H1 (cell line): Measurements from ENCODE around the gene RFT1. TPM values are rescaled to one million over a fixed set of nuclear protein-coding genes. Genes with fewer than 3 reads are reported as not detected.

Experiments
- CTCF ChIA-PET: fragments of 300-600 bp; sonication (Branson Sonifier 250); formaldehyde crosslinking; loops from one replicate; lab custom pipeline; 2021; ENCODE audit not compliant: partially characterized antibody; lab: Charles Lee
- POLR2A ChIA-PET: fragments of 300-600 bp; sonication (Branson Sonifier 250); formaldehyde crosslinking; loops from one replicate; lab custom pipeline; 2021; ENCODE audit warnings: inconsistent platforms; ENCODE audit not compliant: partially characterized antibody; lab: Charles Lee
- DNase-seq, 2 experiments: peaks; one replicate each; pipeline versions ENCODE4 v3.0.0 to v3.0.0-alpha.2; 2010 to 2022; ENCODE audit warnings: low spot score in 2 of 2, low read depth in 1 of 2, mixed read lengths in 1 of 2
- FAIRE-seq: peaks from 2 replicates; lab custom pipeline; 2011; peaks lifted over from hg19 to GRCh38; lab: Jason Lieb, UNC
- H2AFZ ChIP-seq: 2 replicates; pipeline ENCODE4 v1.8.1; 2012; ENCODE audit warnings: low read length, inconsistent platforms
- H2AK5ac ChIP-seq: 2 replicates; pipeline ENCODE4 v1.6.1; 2013; ENCODE audit warnings: low read depth, low read length
- H2BK120ac ChIP-seq: replicated peaks from 2 replicates; pipeline ENCODE3; 2013; ENCODE audit warnings: low read depth, low read length, inconsistent platforms
- H2BK12ac ChIP-seq: 2 replicates; pipeline ENCODE4 v1.6.1; 2013; ENCODE audit warnings: low read depth, low read length
- H2BK15ac ChIP-seq: 2 replicates; pipeline ENCODE4 v1.6.1; 2013; ENCODE audit warnings: low read length
- H2BK20ac ChIP-seq: 2 replicates; pipeline ENCODE4 v1.6.1; 2013; ENCODE audit warnings: low read length
- H2BK5ac ChIP-seq: 2 replicates; pipeline ENCODE4 v1.6.1; 2013; ENCODE audit warnings: low read depth, low read length
- H3K14ac ChIP-seq: 2 replicates; pipeline ENCODE4 v1.6.1; 2013; ENCODE audit warnings: inconsistent platforms; ENCODE audit not compliant: insufficient read length
- H3K18ac ChIP-seq: 2 replicates; pipeline ENCODE4 v1.6.1; 2013; ENCODE audit warnings: low read length; ENCODE audit errors: extremely low read depth
- H3K23ac ChIP-seq: 2 replicates; pipeline ENCODE4 v1.6.1; 2013; ENCODE audit warnings: inconsistent platforms; ENCODE audit not compliant: insufficient read length
- H3K23me2 ChIP-seq: 2 replicates; pipeline ENCODE4 v1.6.1; 2013; ENCODE audit warnings: low read depth, low read length
- H3K27ac ChIP-seq: 2 replicates; pipeline ENCODE4 v1.6.1; 2011; ENCODE audit warnings: low read depth, low read length, inconsistent platforms
- H3K27me3 ChIP-seq, 4 experiments: replicated peaks in 1 of 4; 1 replicate in 1 of 4; 2 replicates in 3 of 4; pipeline versions ENCODE4 v1.6.1 to v1.8.1; 2011 to 2013; ENCODE audit warnings: low read length in 3 of 4, mild to moderate bottlenecking in 3 of 4, inconsistent platforms in 2 of 4, mixed read lengths in 2 of 4, moderate library complexity in 1 of 4; ENCODE audit not compliant: control insufficient read depth in 3 of 4, insufficient read depth in 3 of 4; ENCODE audit errors: extremely low read depth in 1 of 4
- H3K36me3 ChIP-seq, 4 experiments: 2 replicates each; pipeline versions ENCODE4 v1.6.1 to v1.8.1; 2011 to 2013; ENCODE audit warnings: mild to moderate bottlenecking in 4 of 4, low read length in 3 of 4, moderate library complexity in 2 of 4, control low read depth in 1 of 4, inconsistent platforms in 1 of 4; ENCODE audit not compliant: insufficient read depth in 4 of 4, control insufficient read depth in 2 of 4
- H3K4ac ChIP-seq: replicated peaks from 2 replicates; pipeline ENCODE3; 2013; ENCODE audit warnings: low read length, low read depth, mixed read lengths, inconsistent platforms; ENCODE audit not compliant: insufficient read length
- H3K4me1 ChIP-seq, 4 experiments: replicated peaks in 1 of 4; 1 replicate in 1 of 4; 2 replicates in 3 of 4; pipeline versions ENCODE4 v1.6.1 to v1.8.1; 2011 to 2013; ENCODE audit warnings: low read length in 3 of 4, inconsistent platforms in 2 of 4, mixed read lengths in 1 of 4; ENCODE audit not compliant: insufficient read depth in 4 of 4, control insufficient read depth in 3 of 4
- H3K4me2 ChIP-seq, 2 experiments: 2 replicates each; pipeline versions ENCODE4 v1.6.1 to v1.8.1; 2011 to 2013; ENCODE audit warnings: low read depth in 2 of 2, low read length in 2 of 2, control low read depth in 1 of 2, inconsistent platforms in 1 of 2, mild to moderate bottlenecking in 1 of 2; ENCODE audit not compliant: insufficient read depth in 1 of 2
- H3K4me3 ChIP-seq, 4 experiments: fragments of 200-600, 300-600 bp in 1 of 4; sonication (generic), shearing (Covaris generic), sonication (Bioruptor Twin) in 1 of 4; 2 replicates each; pipeline versions ENCODE4 v1.5.1 to v1.8.1; 2011 to 2016; ENCODE audit warnings: low read length in 4 of 4, low read depth in 3 of 4, control low read depth in 2 of 4, inconsistent platforms in 2 of 4, mild to moderate bottlenecking in 2 of 4, mixed read lengths in 1 of 4, moderate library complexity in 1 of 4; ENCODE audit not compliant: insufficient read depth in 2 of 4; ENCODE audit errors: extremely low read depth in 1 of 4
- H3K56ac ChIP-seq: replicated peaks from 2 replicates; pipeline ENCODE3; 2013; ENCODE audit warnings: low read depth, mild to moderate bottlenecking, mixed read lengths, low read length, inconsistent platforms; ENCODE audit not compliant: insufficient read length
- H3K79me1 ChIP-seq: 2 replicates; pipeline ENCODE4 v1.6.1; 2013; ENCODE audit warnings: low read depth, low read length, control low read depth
- H3K79me2 ChIP-seq, 2 experiments: 2 replicates each; pipeline versions ENCODE4 v1.6.1 to v1.8.1; 2012 to 2013; ENCODE audit warnings: low read length in 2 of 2, mild to moderate bottlenecking in 2 of 2, inconsistent platforms in 1 of 2; ENCODE audit not compliant: insufficient read depth in 2 of 2, control insufficient read depth in 1 of 2
- H3K9ac ChIP-seq, 4 experiments: replicated peaks in 1 of 4; 1 replicate in 1 of 4; 2 replicates in 3 of 4; pipeline versions ENCODE4 v1.6.1 to v1.8.1; 2011 to 2013; ENCODE audit warnings: low read depth in 3 of 4, low read length in 3 of 4, control low read depth in 2 of 4, mild to moderate bottlenecking in 2 of 4, moderate library complexity in 2 of 4, inconsistent platforms in 1 of 4; ENCODE audit errors: extremely low read depth in 1 of 4
- H3K9me3 ChIP-seq, 2 experiments: 2 replicates each; pipeline versions ENCODE4 v1.6.1 to v1.8.1; 2012 to 2013; ENCODE audit warnings: mild to moderate bottlenecking in 2 of 2, moderate library complexity in 2 of 2, control low read depth in 1 of 2, inconsistent platforms in 1 of 2, low read depth in 1 of 2, low read length in 1 of 2, mixed read lengths in 1 of 2; ENCODE audit not compliant: insufficient read depth in 2 of 2
- H4K20me1 ChIP-seq, 2 experiments: replicated peaks in 1 of 2; 2 replicates each; pipeline versions ENCODE3 to v1.8.1; 2011 to 2013; ENCODE audit warnings: inconsistent platforms in 2 of 2, low read length in 2 of 2, mild to moderate bottlenecking in 1 of 2; ENCODE audit not compliant: insufficient read depth in 2 of 2, control insufficient read depth in 1 of 2
- H4K5ac ChIP-seq: 2 replicates; pipeline ENCODE4 v1.6.1; 2013; ENCODE audit warnings: low read length, low read depth, mixed read lengths, inconsistent platforms; ENCODE audit not compliant: insufficient read length
- H4K8ac ChIP-seq: 2 replicates; pipeline ENCODE4 v1.8.0; 2013; ENCODE audit warnings: mild to moderate bottlenecking, moderate library complexity, low read length, inconsistent platforms; ENCODE audit not compliant: insufficient read depth; ENCODE audit errors: extremely low read depth
- H4K91ac ChIP-seq: replicated peaks from 2 replicates; pipeline ENCODE3; 2013; ENCODE audit warnings: low read length, mixed read lengths, inconsistent platforms; ENCODE audit not compliant: insufficient read length
- BRCA1 ChIP-seq: IDR thresholded peaks from 2 replicates; pipeline ENCODE4 v1.6.1; 2012; ENCODE audit warnings: low read depth, low read length, improper control_type of control experiment
- CEBPB ChIP-seq: IDR thresholded peaks from 2 replicates; pipeline ENCODE4 v1.6.1; 2012; ENCODE audit warnings: low read depth, low read length
- CHD2 ChIP-seq: IDR thresholded peaks from 2 replicates; pipeline ENCODE4 v1.6.1; 2012; ENCODE audit warnings: low read length, improper control_type of control experiment
- CTCF ChIP-seq, 3 experiments: IDR thresholded peaks; 1 replicate in 2 of 3; 2 replicates in 1 of 3; pipeline versions ENCODE4 v1.5.1 to v1.6.1; 2011; ENCODE audit warnings: low read length in 3 of 3, mild to moderate bottlenecking in 3 of 3, inconsistent platforms in 2 of 3, low read depth in 1 of 3, moderate library complexity in 1 of 3; ENCODE audit not compliant: insufficient read depth in 1 of 3; ENCODE audit errors: control extremely low read depth in 1 of 3
- EGR1 ChIP-seq: IDR thresholded peaks from 2 replicates; pipeline ENCODE4 v1.6.1; 2011; ENCODE audit warnings: low read depth, low read length, borderline replicate concordance
- EP300 ChIP-seq, 2 experiments: IDR thresholded peaks; 1 replicate in 1 of 2; 2 replicates in 1 of 2; pipeline ENCODE4 v1.6.1; 2011 to 2012; ENCODE audit warnings: low read depth in 2 of 2, low read length in 2 of 2, mild to moderate bottlenecking in 2 of 2, borderline replicate concordance in 1 of 2, inconsistent platforms in 1 of 2, moderate library complexity in 1 of 2
- JUN ChIP-seq: IDR thresholded peaks from 2 replicates; pipeline ENCODE4 v1.6.1; 2011; ENCODE audit warnings: low read depth, mild to moderate bottlenecking, improper control_type of control experiment, low read length
- POLR2A ChIP-seq, 2 experiments: IDR thresholded peaks; 1 replicate in 1 of 2; 2 replicates in 1 of 2; pipeline ENCODE4 v1.6.1; 2011; ENCODE audit warnings: low read depth in 2 of 2, low read length in 2 of 2, mild to moderate bottlenecking in 2 of 2; ENCODE audit errors: control extremely low read depth in 1 of 2
- SAP30 ChIP-seq: fragments of 300-600 bp; sonication (generic); IDR thresholded peaks from 2 replicates; pipeline ENCODE4 v1.7.1; 2012; ENCODE audit warnings: low read length, moderate library complexity, mild to moderate bottlenecking, inconsistent platforms; ENCODE audit not compliant: insufficient read depth, insufficient replicate concordance
- SRF ChIP-seq: IDR thresholded peaks from 2 replicates; pipeline ENCODE4 v1.6.1; 2011; ENCODE audit warnings: mild to moderate bottlenecking, low read depth, low read length, moderate library complexity
- TAF7 ChIP-seq: optimal IDR thresholded peaks from 2 replicates; pipeline ENCODE3; 2011; ENCODE audit warnings: low read depth, mild to moderate bottlenecking, inconsistent platforms, low read length, moderate library complexity, borderline replicate concordance
- TCF12 ChIP-seq: IDR thresholded peaks from 2 replicates; pipeline ENCODE4 v1.6.1; 2011; ENCODE audit warnings: low read depth, mild to moderate bottlenecking, low read length
- ZNF274 ChIP-seq: IDR thresholded peaks from 2 replicates; pipeline ENCODE4 v1.7.0; 2012; ENCODE audit warnings: low read length, borderline replicate concordance; ENCODE audit errors: extremely low read depth
- polyA plus RNA-seq, 7 experiments: library from polyadenylated mRNA; depleted of rRNA in 3 of 7; stranded (reverse) in 5 of 7; unstranded in 2 of 7; fragments of >200 nt in 5 of 7; fragments of 200-250 nt in 2 of 7; gene quantifications; 1 replicate in 5 of 7; 2 replicates in 1 of 7; 4 replicates in 1 of 7; pipeline versions ENCODE4 v1.2.1 to v1.2.3, GENCODE V29; 2011 to 2013; ENCODE audit warnings: missing spikeins in 2 of 7, mixed read lengths in 2 of 7
- total RNA-seq: library from RNA; stranded (reverse); fragmentation: NEBNext Ultra II Directional; extraction: Animal tissue kit (Norgen Biotek cat#: 25700); gene quantifications from 2 replicates; pipeline ENCODE4 v1.2.1, GENCODE V29; 2021

Gene RFT1
- total and polyA plus RNA-seq, 2 of the 8 experiments (the other 6 are each of a cell fraction or from before 2014, with no cell fraction given), result 27.7 to 42.4 TPM

GRCh38 chr3:53040351-53040820 lies 89.8 kb downstream of the RFT1 start:
- H4K91ac ChIP-seq, result no peak overlapping the region
- POLR2A ChIA-PET, result interaction anchor here (0.6 to 0.8 kb wide), 3 partner anchors 101 to 1115 kb away, joined by 3 to 5 read pairs (median 3); no protein-coding TSS in a partner anchor
- H3K36me3 ChIP-seq, result no peaks in the 10 kb centered on the region; a peak in 1 of 8 replicates
- H3K4me2 ChIP-seq, result no peak overlapping the region
- no peak overlapping the region for H4K5ac ChIP-seq
- H2BK12ac ChIP-seq, result no peak overlapping the region
- H3K23ac ChIP-seq, result no peak overlapping the region
- H3K23me2 ChIP-seq, result peaks cover 4% of the 10 kb centered on the region; the same call in 1 of the 2 replicates
- H3K27me3 ChIP-seq, result peaks cover 0 to 10% (median 2%) of the 10 kb centered on the region in 4 experiments; a peak in 3 of 7 replicates
- H3K18ac ChIP-seq, result no peak overlapping the region
- H2BK120ac ChIP-seq, result no peak overlapping the region
- H3K79me2 ChIP-seq, result peaks cover 0 to 72% of the 10 kb centered on the region in 2 experiments; a peak in 2 of 4 replicates
- H2AFZ ChIP-seq, result no peak overlapping the region
- H2BK15ac ChIP-seq, result no peak overlapping the region
- no peak overlapping the region for H3K27ac ChIP-seq
- no peak overlapping the region for H4K8ac ChIP-seq
- H3K9ac ChIP-seq, result no peak overlapping the region
- DNase-seq (no peak), FAIRE-seq (no peak)
- H3K56ac ChIP-seq, result no peak overlapping the region
- H3K4me1 ChIP-seq, result peaks cover 2 to 8% (median 5%) of the 10 kb centered on the region in 4 experiments; a peak in 6 of 7 replicates
- no peak overlapping the region for H2AK5ac ChIP-seq
- no peak overlapping the region for H3K4ac ChIP-seq
- H2BK20ac ChIP-seq, result no peak overlapping the region
- no peak overlapping the region for H3K4me3 ChIP-seq
- H4K20me1 ChIP-seq, result no peaks in the 10 kb centered on the region
- CTCF ChIA-PET, result no interaction called here
- no peak overlapping the region for H2BK5ac ChIP-seq
- no peak overlapping the region for H3K14ac ChIP-seq
- H3K79me1 ChIP-seq, result peaks cover 4% of the 10 kb centered on the region; the same call in 1 of the 2 replicates
- no peaks in the 10 kb centered on the region for H3K9me3 ChIP-seq
- TF ChIP-seq CTCF (IDR thresholded peaks at IDR 0.05; ENCODE audit: control extremely low read depth in 1 of 3, insufficient read depth in 1 of 3, low read depth in 1 of 3, low read length in 3 of 3) (no peak), EP300 (IDR thresholded peaks at IDR 0.05; ENCODE audit: borderline replicate concordance in 1 of 2, low read depth in 2 of 2, low read length in 2 of 2) (no peak), JUN (no peak), BRCA1 (no peak), SAP30 (no peak), POLR2A (IDR thresholded peaks at IDR 0.05; ENCODE audit: control extremely low read depth in 1 of 2, low read depth in 2 of 2, low read length in 2 of 2) (no peak), ZNF274 (no peak), EGR1 (no peak), SRF (no peak), TAF7 (no peak), CHD2 (no peak), TCF12 (no peak), CEBPB (no peak)
